Cardiac septum (tissue), 1 donor: ENCODE data around the gene ABCB4. TPM values are rescaled to one million over a fixed set of nuclear protein-coding genes. Genes with fewer than 3 reads are reported as not detected.

Source experiments
- DNase-seq: peaks from one replicate; pipeline ENCODE4 v3.0.0-alpha.2; 2020; ENCODE audit warnings: low spot score
- intact Hi-C: fragments of 100-400 bp; cut with DNase I; formaldehyde crosslinking; loops from one replicate; pipeline ENCODE4 v1.14.0; 2022
- long read RNA-seq: library from polyadenylated mRNA; unstranded; transcript quantifications from one replicate; pipeline ENCODE4 v2.0.0, GENCODE V29; 2021
- total RNA-seq: library from RNA; stranded (reverse); fragmentation: NEBNext Ultra II Directional; extraction: Animal tissue kit (Norgen Biotek cat#: 25700); gene quantifications from one replicate; pipeline ENCODE4 v1.2.1, GENCODE V29; 2021
- donor health status: DM: no; HTN: no; CAD: no.

The ABCB4 gene
- 9.8 TPM for total RNA-seq
- long read RNA-seq, full-length matches to known transcripts: 3 of 30 reads
- long read RNA-seq, partial matches to known transcripts: 20 of 30 reads
- long read RNA-seq, other reads (novel, unspliced or antisense): 7 of 30 reads

- DNase-seq: no peak
- intact Hi-C loops: loop anchor here (10.0 kb wide), 1 partner anchor 399 kb away; the partner anchor contains the start of genes DBF4 and SLC25A40
Observed at GRCh38 chr7:87475359-87476178, at the start of gene ABCB4. Gene ABCB4 (minus strand): TSS chr7:87475680. CDS start chr7:87475465, 215 bp downstream.

- DNase-seq: no peak
- intact Hi-C loops: no loop called here
Observed at GRCh38 chr7:87518735-87519134, 43.3 kb upstream of the ABCB4 start.

- no peak for DNase-seq
- intact Hi-C loops: no loop called here
Observed at GRCh38 chr7:87517891-87518290, 42.4 kb upstream of the ABCB4 start.

- intact Hi-C loops: no loop called here
Observed at GRCh38 chr7:87517136-87517815, 41.8 kb upstream of the ABCB4 start.

GRCh38 chr7:87513735-87514335 lies 38.4 kb upstream of the ABCB4 start:
- no peak for DNase-seq
- intact Hi-C loops: no loop called here

More at GRCh38 chr7:87517136-87517815, 41.8 kb upstream of the ABCB4 start:
- no peak for DNase-seq

GRCh38 chr7:87512906-87513305 lies 37.4 kb upstream of the ABCB4 start:
- no peak for DNase-seq
- intact Hi-C loops: no loop called here

- DNase-seq: no peak
- intact Hi-C loops: no loop called here
Observed at GRCh38 chr7:87511510-87511909, 36.0 kb upstream of the ABCB4 start.

- intact Hi-C loops: no loop called here
- DNase-seq: no peak
Observed at GRCh38 chr7:87510411-87510875, 35.0 kb upstream of the ABCB4 start.

GRCh38 chr7:87507446-87507845 lies 32.0 kb upstream of the ABCB4 start:
- no peak for DNase-seq
- intact Hi-C loops: no loop called here

- intact Hi-C loops: no loop called here
- DNase-seq: no peak
Observed at GRCh38 chr7:87506246-87507180, 31.0 kb upstream of the ABCB4 start.

GRCh38 chr7:87505557-87506245 lies 30.2 kb upstream of the ABCB4 start:
- intact Hi-C loops: no loop called here
- DNase-seq: no peak

GRCh38 chr7:87505122-87505521 lies 29.6 kb upstream of the ABCB4 start:
- intact Hi-C loops: no loop called here
- no peak for DNase-seq

GRCh38 chr7:87499494-87499893 lies 24.0 kb upstream of the ABCB4 start:
- intact Hi-C loops: no loop called here
- DNase-seq: no peak

GRCh38 chr7:87498893-87499292 lies 23.4 kb upstream of the ABCB4 start:
- no peak for DNase-seq
- intact Hi-C loops: no loop called here

- DNase-seq: no peak
- intact Hi-C loops: no loop called here
Observed at GRCh38 chr7:87497482-87497881, 22.0 kb upstream of the ABCB4 start.

- intact Hi-C loops: no loop called here
- no peak for DNase-seq
Observed at GRCh38 chr7:87495366-87495765, 19.9 kb upstream of the ABCB4 start.

- intact Hi-C loops: no loop called here
Observed at GRCh38 chr7:87494454-87494853, 19.0 kb upstream of the ABCB4 start.

GRCh38 chr7:87483131-87483530 lies 7.7 kb upstream of the ABCB4 start:
- no peak for DNase-seq
- intact Hi-C loops: no loop called here

More at GRCh38 chr7:87494454-87494853, 19.0 kb upstream of the ABCB4 start:
- no peak for DNase-seq

GRCh38 chr7:87482115-87482514 lies 6.6 kb upstream of the ABCB4 start:
- DNase-seq: no peak
- intact Hi-C loops: no loop called here
